ENCODE results near the gene ACAP3.

The ACAP3 gene

GRCh38 chr1:1307923-1308755 is at the start of gene ACAP3, which contains the start of gene PUSL1:
Gene ACAP3 (minus strand): TSS chr1:1307930. CDS start chr1:1307815, 115 bp downstream.
Gene PUSL1 (plus strand): TSS chr1:1308597. CDS start chr1:1308644, 47 bp downstream.
- peak; percentile 81 for DNase-seq (ENCODE audit: low read depth)

DNA sequence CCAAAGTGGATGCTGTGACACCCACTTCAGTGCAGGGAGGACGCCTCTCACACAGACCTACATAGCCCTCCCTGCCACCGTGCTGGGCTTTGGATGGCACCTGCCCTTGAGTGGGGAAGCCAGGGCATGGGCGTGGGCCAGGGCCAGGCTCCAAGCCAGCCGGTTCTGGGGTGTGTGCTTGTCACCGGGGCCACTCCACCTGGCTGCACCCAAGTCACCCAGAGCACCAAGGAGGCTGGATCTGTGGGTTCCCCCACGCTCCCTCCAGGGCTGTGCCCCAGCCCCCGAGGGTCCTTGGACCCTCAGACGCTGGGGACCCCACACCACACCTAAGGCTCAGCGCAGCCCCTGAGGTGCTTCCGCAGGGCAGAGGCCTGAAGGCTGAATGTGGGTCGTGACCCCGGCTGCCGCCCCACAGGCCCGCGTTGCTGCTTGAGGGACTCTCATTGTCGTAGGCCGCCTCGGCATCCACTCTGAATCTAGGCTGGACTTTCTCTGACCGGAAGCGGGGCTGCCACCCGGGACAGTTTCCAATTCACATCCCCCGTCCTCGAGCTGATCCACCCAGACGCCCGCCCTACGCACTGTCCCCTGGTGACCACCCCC is 49.2 kb upstream of the ACAP3 start:
- no peak for DNase-seq (ENCODE audit: low read depth)

DNA sequence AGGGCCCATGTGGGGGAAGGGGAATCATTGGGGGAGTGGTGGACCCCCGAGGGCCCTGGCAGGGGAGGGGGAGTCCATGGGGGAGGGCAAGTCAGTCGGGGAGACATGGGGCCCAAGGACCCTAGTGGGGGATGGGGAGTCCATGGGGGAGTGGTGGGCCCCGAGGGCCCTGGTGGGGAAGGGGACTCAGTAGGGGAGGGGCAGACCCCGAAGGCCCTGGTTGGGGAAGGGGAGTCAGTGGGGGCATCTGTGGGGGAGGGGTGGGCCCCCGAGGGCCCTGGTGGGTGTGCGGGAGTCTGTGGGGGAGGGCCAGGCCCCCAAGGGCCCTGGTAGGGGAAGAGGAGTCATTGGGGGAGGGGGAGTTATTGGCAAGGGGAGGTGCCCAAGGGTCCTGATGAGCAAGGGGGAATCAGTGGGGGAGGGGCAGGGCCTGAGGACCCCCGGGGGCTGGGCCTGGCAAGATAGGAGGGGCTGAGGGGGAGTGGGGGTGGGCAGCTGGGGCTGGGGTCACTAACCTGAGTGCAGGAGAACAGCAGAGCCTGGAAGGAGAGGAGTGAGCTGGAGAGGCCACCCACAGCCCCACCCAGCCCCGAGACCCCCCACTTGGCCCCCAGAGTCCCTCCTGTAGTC is 48.6 kb upstream of the ACAP3 start:
- no peak for DNase-seq (ENCODE audit: low read depth)

GRCh38 chr1:1355416-1355815 is 47.7 kb upstream of the ACAP3 start:
- DNase-seq (ENCODE audit: low read depth) = no peak

- DNase-seq (ENCODE audit: low read depth) = no peak
Measured at GRCh38 chr1:1354271-1355247, 46.8 kb upstream of the ACAP3 start.

GRCh38 chr1:1353389-1354151 is 45.8 kb upstream of the ACAP3 start:
- no peak for DNase-seq (ENCODE audit: low read depth)

- DNase-seq (ENCODE audit: low read depth) = no peak
Measured at GRCh38 chr1:1352786-1353388, 45.2 kb upstream of the ACAP3 start.

DNA sequence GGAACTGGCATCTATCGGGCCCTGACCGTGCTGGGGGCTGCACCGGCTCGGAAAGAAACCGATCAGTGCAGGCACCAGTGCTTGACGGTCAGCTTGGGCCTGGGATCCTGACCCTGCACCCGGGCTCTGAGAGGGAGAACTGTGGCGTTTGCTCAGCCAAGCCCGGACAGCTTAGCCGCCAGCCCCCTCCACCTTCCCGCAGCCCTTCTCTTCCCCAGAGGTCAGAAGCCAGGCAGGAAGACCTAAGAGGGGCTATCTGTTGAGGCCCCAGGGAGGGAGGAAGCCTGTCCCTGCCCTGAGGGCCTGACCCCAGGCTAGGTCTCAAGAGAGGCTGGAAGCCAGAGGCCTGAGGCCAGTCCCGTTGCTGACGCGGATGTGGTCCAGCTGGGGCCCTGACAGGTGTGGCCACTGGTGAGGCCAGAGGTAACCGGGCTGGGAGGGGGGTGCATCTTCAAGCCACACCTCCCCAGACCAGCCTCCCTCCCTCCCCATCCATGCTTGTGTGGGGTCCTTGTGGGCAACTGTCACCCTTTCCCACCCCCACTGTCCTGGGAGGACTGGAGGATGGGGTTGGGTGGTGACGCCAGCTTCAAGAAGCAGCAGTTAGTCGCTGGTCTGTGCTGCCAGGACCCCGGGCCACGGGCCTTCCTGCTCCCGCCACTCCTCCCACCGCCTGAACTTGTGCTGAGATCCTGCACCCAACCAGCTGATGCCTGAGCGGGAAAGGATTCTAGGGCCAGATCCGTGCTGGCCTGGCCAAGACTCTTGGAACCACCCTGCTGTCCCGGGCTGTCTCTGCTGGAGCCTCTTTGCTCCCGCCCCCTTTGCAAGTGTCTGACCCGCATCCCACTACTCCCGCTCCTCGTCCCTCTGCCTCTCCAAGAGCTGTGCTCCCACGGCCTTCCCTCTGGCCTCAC is 44.0 kb upstream of the ACAP3 start:
- DNase-seq (ENCODE audit: low read depth) = no peak

DNA sequence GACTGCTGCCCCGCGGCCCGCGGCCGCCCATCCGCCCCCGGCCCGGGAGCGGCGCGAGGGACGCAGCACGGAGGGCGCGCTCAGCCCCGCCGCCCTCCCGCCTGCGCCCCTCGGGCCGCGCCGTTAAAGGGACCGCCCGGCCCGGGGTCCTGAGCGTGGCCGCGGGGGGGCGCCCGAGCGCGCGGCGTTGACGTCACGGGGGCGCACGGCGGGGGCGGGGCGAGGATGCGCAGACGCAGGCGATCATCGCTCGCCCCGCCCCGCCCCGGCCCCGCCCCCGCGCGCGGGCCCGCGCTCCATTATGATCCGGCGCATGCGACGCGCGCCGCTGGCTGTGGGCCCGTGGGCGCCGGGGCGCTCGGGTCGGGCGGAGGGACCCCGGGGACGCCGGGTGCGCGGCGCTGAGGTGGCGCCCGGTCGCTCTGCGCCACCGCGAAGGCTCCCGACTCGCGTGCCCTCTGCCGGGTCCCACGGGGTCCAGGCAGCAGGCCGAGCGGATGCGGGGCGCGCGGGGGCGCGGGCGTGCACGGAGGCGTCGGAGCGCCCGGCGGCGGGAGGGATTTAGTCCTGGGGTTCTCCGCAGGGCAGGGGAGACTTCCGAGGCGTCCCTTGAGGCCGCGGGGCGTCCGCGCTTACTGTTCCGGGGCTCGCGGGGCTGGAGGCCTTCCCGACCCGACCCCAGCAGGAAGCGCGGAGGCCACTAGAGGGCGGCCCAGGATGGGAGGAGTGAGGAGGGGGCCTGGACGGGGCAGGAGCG is 41.7 kb upstream of the ACAP3 start, which contains the start of gene DVL1:
DVL1 (minus strand) TSS at position 163 of the 757 bp plus-strand sequence. CDS start 353 bp downstream, outside the sequence.
- peak; percentile 55 for DNase-seq (ENCODE audit: low read depth)

DNA sequence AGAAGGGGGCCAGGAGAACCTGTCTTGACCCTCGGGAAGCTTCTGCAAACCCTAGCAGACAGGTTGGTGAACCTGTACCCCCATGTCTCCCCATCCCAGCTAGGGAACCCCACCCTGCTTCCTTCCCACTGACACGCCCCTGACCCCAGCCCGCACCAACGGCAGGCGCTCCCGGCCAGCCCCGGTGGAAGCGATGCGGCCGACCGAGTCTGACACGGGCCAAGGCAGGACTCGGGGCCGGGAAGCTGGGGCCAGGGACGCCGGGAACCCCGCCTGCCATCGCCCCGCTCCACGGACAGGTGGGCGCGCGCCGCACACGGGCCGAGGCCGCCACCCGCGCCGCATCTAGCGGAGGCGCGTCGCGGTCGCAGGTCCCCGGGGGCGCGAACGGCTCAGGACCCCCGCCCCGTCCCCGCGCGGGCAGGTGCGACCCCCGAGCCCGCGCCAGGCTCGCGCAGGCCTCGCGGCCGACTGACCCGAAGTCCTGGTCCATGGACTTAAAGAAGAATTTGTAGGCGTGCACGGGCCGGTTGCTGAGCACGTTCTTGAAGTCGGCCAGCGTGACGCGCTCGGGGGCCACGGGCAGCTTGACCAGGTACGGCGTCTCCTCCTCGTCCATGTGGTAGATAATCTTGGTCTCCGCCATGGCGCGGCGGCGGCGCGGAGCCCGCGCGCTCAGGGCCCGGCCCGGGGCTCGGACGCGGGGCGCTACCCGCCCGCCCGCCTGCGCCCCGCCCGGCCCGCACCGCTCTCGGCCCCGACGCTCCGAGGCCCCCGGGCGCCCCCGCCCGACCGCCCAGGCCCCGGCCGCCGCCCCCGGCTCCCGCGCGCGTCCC is 40.9 kb upstream of the ACAP3 start:
- no peak for DNase-seq (ENCODE audit: low read depth)

GRCh38 chr1:1347663-1348419 is 40.1 kb upstream of the ACAP3 start:
- DNase-seq (ENCODE audit: low read depth) = no peak

DNA sequence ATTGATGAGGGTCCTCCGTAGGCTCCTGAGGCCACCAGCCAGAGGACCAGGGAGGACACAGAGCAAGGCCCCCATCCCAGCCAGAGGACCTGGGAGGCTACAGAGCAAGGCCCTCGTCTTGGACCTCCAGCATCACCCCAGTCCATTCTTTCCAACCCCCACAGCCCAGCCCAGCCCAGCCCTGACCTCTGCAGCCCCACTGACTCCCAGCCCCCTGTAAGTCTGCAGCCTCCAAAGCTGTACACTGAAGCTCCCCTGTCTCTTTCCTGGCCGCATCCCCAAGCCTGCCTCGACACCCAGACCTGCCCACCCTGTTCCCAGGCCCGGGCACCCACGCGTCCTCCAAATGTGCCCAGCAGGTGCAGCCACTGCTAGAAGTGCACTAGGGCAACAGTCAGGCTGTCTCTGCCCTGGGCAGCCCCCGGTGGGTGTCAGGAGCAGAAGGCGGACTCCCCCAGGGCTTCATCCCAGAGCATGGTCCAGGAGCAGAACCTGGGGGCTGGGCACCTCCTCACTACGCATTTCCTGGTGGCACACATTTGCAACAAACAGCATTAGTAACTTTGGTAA is 39.4 kb upstream of the ACAP3 start:
- DNase-seq (ENCODE audit: low read depth) = no peak

GRCh38 chr1:1346501-1346890 is 38.8 kb upstream of the ACAP3 start:
- no peak for DNase-seq (ENCODE audit: low read depth)

- no peak for DNase-seq (ENCODE audit: low read depth)
Measured at GRCh38 chr1:1345860-1346500, 38.2 kb upstream of the ACAP3 start.

- DNase-seq (ENCODE audit: low read depth) = no peak
Measured at GRCh38 chr1:1345384-1345783, 37.7 kb upstream of the ACAP3 start.
